HG02642 (cell line): Measurements from ENCODE around the gene DRGX.

ENCODE experiments used
- ATAC-seq: cut with Tn5 transposase; IDR thresholded peaks from one replicate; pipeline ENCODE4 v1.9.1; 2021; ENCODE audit warnings: mild to moderate bottlenecking; ENCODE audit not compliant: unreplicated experiment, poor library complexity

DRGX gene

GRCh38 chr10:49384268-49384953 is 11.5 kb downstream of the DRGX start:
- ATAC-seq, result no peak

- ATAC-seq, result no peak
Measured at GRCh38 chr10:49383853-49384252, 12.0 kb downstream of the DRGX start.

- ATAC-seq, result no peak
Measured at GRCh38 chr10:49382826-49383225, 13.1 kb downstream of the DRGX start.

GRCh38 chr10:49382226-49382625 is 13.7 kb downstream of the DRGX start:
- ATAC-seq, result no peak

GRCh38 chr10:49381111-49381900 is 14.6 kb downstream of the DRGX start:
- no peak for ATAC-seq

- no peak for ATAC-seq
Measured at GRCh38 chr10:49379596-49380410, 16.1 kb downstream of the DRGX start.

- no peak for ATAC-seq
Measured at GRCh38 chr10:49377256-49377655, 18.6 kb downstream of the DRGX start.

- ATAC-seq, result no peak
Measured at GRCh38 chr10:49375611-49376010, 20.3 kb downstream of the DRGX start.

- ATAC-seq, result no peak
Measured at GRCh38 chr10:49374740-49375139, 21.1 kb downstream of the DRGX start.

GRCh38 chr10:49373361-49373760 is 22.5 kb downstream of the DRGX start:
- no peak for ATAC-seq

GRCh38 chr10:49371967-49372366 is 23.9 kb downstream of the DRGX start:
- no peak for ATAC-seq

- ATAC-seq, result no peak
Measured at GRCh38 chr10:49370326-49371100, 25.4 kb downstream of the DRGX start.

GRCh38 chr10:49369216-49370162 is 26.4 kb downstream of the DRGX start:
- no peak for ATAC-seq

GRCh38 chr10:49368256-49368655 is 27.6 kb downstream of the DRGX start:
- ATAC-seq, result no peak

GRCh38 chr10:49367600-49367999 is 28.3 kb downstream of the DRGX start:
- ATAC-seq, result no peak

- no peak for ATAC-seq
Measured at GRCh38 chr10:49366460-49366859, 29.4 kb downstream of the DRGX start.

- no peak for ATAC-seq
Measured at GRCh38 chr10:49365675-49366415, 30.0 kb downstream of the DRGX start.

- no peak for ATAC-seq
Measured at GRCh38 chr10:49365275-49365674, 30.6 kb downstream of the DRGX start.

GRCh38 chr10:49364747-49365146 is 31.1 kb downstream of the DRGX start:
- no peak for ATAC-seq
